Muscle of leg (tissue), 11 donors: Measurements from ENCODE around the gene SNRPA. TPM values are rescaled to one million over a fixed set of nuclear protein-coding genes. Genes with fewer than 3 reads are reported as not detected.

Experiments used
- DNase-seq: peaks from one replicate; pipeline ENCODE4 v3.0.0; 2013
- H3K27ac ChIP-seq: one replicate; pipeline ENCODE4 v1.5.1; 2013; ENCODE audit warnings: mild to moderate bottlenecking, low read length, control low read depth
- H3K27me3 ChIP-seq: one replicate; pipeline ENCODE4 v1.6.1; 2013; ENCODE audit warnings: low read length; ENCODE audit not compliant: control insufficient read depth, insufficient read depth
- H3K36me3 ChIP-seq: one replicate; pipeline ENCODE4 v1.6.1; 2013; ENCODE audit warnings: low read length; ENCODE audit not compliant: control insufficient read depth, insufficient read depth
- H3K4me1 ChIP-seq: one replicate; pipeline ENCODE4 v1.6.1; 2013; ENCODE audit warnings: low read length; ENCODE audit not compliant: control insufficient read depth, insufficient read depth
- H3K4me3 ChIP-seq: one replicate; pipeline ENCODE4 v1.5.1; 2013; ENCODE audit warnings: low read length, control low read depth
- H3K9me3 ChIP-seq: replicated peaks from 2 replicates; pipeline ENCODE4 v1.6.1; 2013; ENCODE audit warnings: low read depth, low read length; ENCODE audit not compliant: control insufficient read depth
- WGBS: methylation state at CpG from one replicate; pipeline ENCODE4 v1.1.5; 2013; ENCODE audit warnings: missing lambda C conversion rate; ENCODE audit not compliant: insufficient coverage; 5-methylcytosine and 5-hydroxymethylcytosine counted together
- polyA plus RNA-seq, 8 donors: library from polyadenylated mRNA; unstranded; fragments of 120-200 nt; gene quantifications; one replicate each; pipeline versions ENCODE4 v1.2.1 to v1.2.3, GENCODE V29; 2013; ENCODE audit warnings: inconsistent platforms in 1 of 8, low replicate concordance in 1 of 8; ENCODE audit not compliant: insufficient read length in 8 of 8, insufficient read depth in 1 of 8
- total RNA-seq: library from RNA; stranded (reverse); fragments of 120-200 nt; gene quantifications from one replicate; pipeline ENCODE4 v1.2.4, GENCODE V29; 2013

SNRPA gene
- total and polyA plus RNA-seq, 9 donors = 27.0 to 88.4 (median 73.2) TPM

GRCh38 chr19:40707615-40708014 lies 43.4 kb upstream of the SNRPA start:
- Histone ChIP-seq H3K9me3 (no peaks in the 10 kb centered on the region), H3K27ac (no peak overlapping the region), H3K4me1 (peaks cover 16% of the 10 kb centered on the region), H3K4me3 (no peak overlapping the region), H3K36me3 (peaks cover 58% of the 10 kb centered on the region), H3K27me3 (no peaks in the 10 kb centered on the region)
- WGBS = 100% methylated on average over 2 of the region's 7 CpGs
- DNase-seq = no peak

- H3K36me3 ChIP-seq = peaks cover 41% of the 10 kb centered on the region
- peaks cover 25% of the 10 kb centered on the region for H3K4me1 ChIP-seq
Observed at GRCh38 chr19:40709817-40710216, 41.2 kb upstream of the SNRPA start.

GRCh38 chr19:40713939-40714338 lies 37.1 kb upstream of the SNRPA start:
- H3K27ac ChIP-seq = peak overlapping the region; percentile 92
- H3K4me3 ChIP-seq = no peak overlapping the region
- H3K9me3 ChIP-seq = no peaks in the 10 kb centered on the region
- H3K27me3 ChIP-seq = no peaks in the 10 kb centered on the region
- DNase-seq = no peak
- H3K4me1 ChIP-seq = peaks cover 41% of the 10 kb centered on the region
- no CpG with 5 or more reads among the region's 11 CpGs for WGBS
- H3K36me3 ChIP-seq = peaks cover 21% of the 10 kb centered on the region

More at GRCh38 chr19:40709817-40710216, 41.2 kb upstream of the SNRPA start:
- Histone ChIP-seq H3K27me3 (no peaks in the 10 kb centered on the region), H3K9me3 (no peaks in the 10 kb centered on the region), H3K4me3 (no peak overlapping the region), H3K27ac (no peak overlapping the region)
- no peak for DNase-seq
- 79% methylated on average over 4 of the region's 5 CpGs for WGBS

- peaks cover 20% of the 10 kb centered on the region for H3K36me3 ChIP-seq
- H3K27ac ChIP-seq = peak overlapping the region; percentile 100
- H3K9me3 ChIP-seq = no peaks in the 10 kb centered on the region
- no peaks in the 10 kb centered on the region for H3K27me3 ChIP-seq
- under 1% methylated on average over 25 of the region's 31 CpGs for WGBS
- peaks cover 48% of the 10 kb centered on the region for H3K4me1 ChIP-seq
- peak; percentile 99 for DNase-seq
- peak overlapping the region; percentile 71 for H3K4me3 ChIP-seq
Observed at GRCh38 chr19:40714441-40715299, 36.3 kb upstream of the SNRPA start.

GRCh38 chr19:40716031-40716481 lies 34.9 kb upstream of the SNRPA start:
- Histone ChIP-seq H3K27ac (peak overlapping the region; percentile 100), H3K27me3 (no peaks in the 10 kb centered on the region), H3K36me3 (peaks cover 13% of the 10 kb centered on the region), H3K9me3 (no peaks in the 10 kb centered on the region), H3K4me1 (peaks cover 58% of the 10 kb centered on the region), H3K4me3 (peak overlapping the region; percentile 71)
- DNase-seq = no peak
- 7% methylated on average over 5 of the region's 8 CpGs for WGBS

- H3K9me3 ChIP-seq = no peaks in the 10 kb centered on the region
- DNase-seq = peak; percentile 100
- peaks cover 58% of the 10 kb centered on the region for H3K4me1 ChIP-seq
- peak within 1 kb of the TSS; percentile 71 for H3K4me3 ChIP-seq
- H3K27me3 ChIP-seq = no peaks in the 10 kb centered on the region
- peak within 1 kb of the TSS; percentile 100 for H3K27ac ChIP-seq
- peaks cover 8% of the 10 kb centered on the region for H3K36me3 ChIP-seq
- under 1% methylated on average over 62 of the region's 76 CpGs for WGBS
Observed at GRCh38 chr19:40716482-40717324, 34.3 kb upstream of the SNRPA start, which contains the start of the genes COQ8B and ITPKC. Gene COQ8B (minus strand): TSS chr19:40716886. CDS start chr19:40714632, 2,254 bp downstream. Gene ITPKC (plus strand): TSS chr19:40717112. CDS start chr19:40717136, 24 bp downstream.

GRCh38 chr19:40717325-40717879 lies 33.6 kb upstream of the SNRPA start:
- WGBS = 0% methylated on average over 19 of the region's 20 CpGs
- H3K4me3 ChIP-seq = peak overlapping the region; percentile 71
- no peaks in the 10 kb centered on the region for H3K27me3 ChIP-seq
- DNase-seq = peak; percentile 46
- H3K4me1 ChIP-seq = peaks cover 58% of the 10 kb centered on the region
- H3K9me3 ChIP-seq = no peaks in the 10 kb centered on the region
- peaks cover 10% of the 10 kb centered on the region for H3K36me3 ChIP-seq
- peak overlapping the region; percentile 100 for H3K27ac ChIP-seq

- peaks cover 58% of the 10 kb centered on the region for H3K4me1 ChIP-seq
- H3K27me3 ChIP-seq = no peaks in the 10 kb centered on the region
- H3K36me3 ChIP-seq = peaks cover 9% of the 10 kb centered on the region
- WGBS = 37% methylated on average over 9 of the region's 20 CpGs
- H3K4me3 ChIP-seq = peak overlapping the region; percentile 71
- no peak for DNase-seq
- H3K27ac ChIP-seq = peak overlapping the region; percentile 100
- no peaks in the 10 kb centered on the region for H3K9me3 ChIP-seq
Observed at GRCh38 chr19:40717880-40718773, 32.9 kb upstream of the SNRPA start.

- Histone ChIP-seq H3K27ac (peak overlapping the region; percentile 100), H3K27me3 (no peaks in the 10 kb centered on the region), H3K9me3 (no peaks in the 10 kb centered on the region), H3K4me1 (peaks cover 57% of the 10 kb centered on the region), H3K36me3 (peaks cover 16% of the 10 kb centered on the region), H3K4me3 (peak overlapping the region; percentile 71)
- peak; percentile 53 for DNase-seq
- 11% methylated on average over 14 of the region's 16 CpGs for WGBS
Observed at GRCh38 chr19:40718774-40719391, 32.1 kb upstream of the SNRPA start.
